Mucosa of descending colon (tissue), 3 donors: Measurements from ENCODE around the gene CENPO. TPM values are rescaled to one million over a fixed set of nuclear protein-coding genes. Genes with fewer than 3 reads are reported as not detected.
A peak's percentile ranks its signal among the peaks of the same experiment; 100 is the strongest.

Experiments used
- ATAC-seq: fragments of 200-7000 bp; cut with Tn5 transposase; one replicate; pipeline ENCODE4 v1.9.1; 2020; ENCODE audit warnings: mild to moderate bottlenecking, moderate library complexity
- DNase-seq, 3 donors: peaks; one replicate each; pipeline ENCODE4 v3.0.0-alpha.2; 2020
- H3K36me3 ChIP-seq: fragments of 200-600 bp; one replicate; pipeline ENCODE4 v1.8.0; 2021; ENCODE audit warnings: low read depth, mild to moderate bottlenecking
- H3K4me1 ChIP-seq: fragments of 200-600 bp; one replicate; pipeline ENCODE4 v1.8.0; 2021; ENCODE audit warnings: low read depth, mild to moderate bottlenecking
- H3K4me3 ChIP-seq: fragments of 200-600 bp; one replicate; pipeline ENCODE4 v1.8.0; 2021; ENCODE audit warnings: mild to moderate bottlenecking
- H3K9me3 ChIP-seq: fragments of 200-600 bp; one replicate; pipeline ENCODE4 v1.8.0; 2021; ENCODE audit warnings: mild to moderate bottlenecking
- intact Hi-C, 2 donors: fragments of 100-400 bp; cut with DNase I in 1 of 2; cut with micrococcal nuclease in 1 of 2; formaldehyde crosslinking; loops; one replicate each; pipeline versions ENCODE4 v1.11.0 to v1.11.1; 2022; cut with DNase I, micrococcal nuclease
- total RNA-seq, 3 donors: library from RNA; stranded (reverse); fragmentation: NEBNext Ultra II Directional in 2 of 3; extraction: Animal tissue kit (Norgen Biotek cat#: 25700) in 2 of 3; gene quantifications; one replicate each; pipeline versions ENCODE4 v1.2.1 to v1.2.4, GENCODE V29; 2021 to 2023
- TF ChIP-seq, protein P1 (sequence below): fragments of 200-600 bp; IDR thresholded peaks from one replicate; pipeline ENCODE4 v1.8.0; 2022; ENCODE audit warnings: antibody characterized with exemption, mild to moderate bottlenecking
- donor health status: DM: no; HTN: no; CAD: no; lungs with moderate emphysema.
- donor health status: DM: no; HTN: no; CAD: no.
- donor health status: DM: no; HTN: yes; CAD: no.

CENPO gene
- total RNA-seq, 3 donors from 2014 or later = 6.0 to 15.7 (median 13.4) TPM

GRCh38 chr2:24816884-24817283 is 23.7 kb downstream of the CENPO start:
- ATAC-seq (no peak), DNase-seq (no peak)
- intact Hi-C loops = no loop called here
- no peaks in the 10 kb centered on the region for H3K36me3 ChIP-seq
- no peak overlapping the region for H3K4me3 ChIP-seq
- H3K4me1 ChIP-seq = no peaks in the 10 kb centered on the region
- no peaks in the 10 kb centered on the region for H3K9me3 ChIP-seq
- TF ChIP-seq, protein P1, sequence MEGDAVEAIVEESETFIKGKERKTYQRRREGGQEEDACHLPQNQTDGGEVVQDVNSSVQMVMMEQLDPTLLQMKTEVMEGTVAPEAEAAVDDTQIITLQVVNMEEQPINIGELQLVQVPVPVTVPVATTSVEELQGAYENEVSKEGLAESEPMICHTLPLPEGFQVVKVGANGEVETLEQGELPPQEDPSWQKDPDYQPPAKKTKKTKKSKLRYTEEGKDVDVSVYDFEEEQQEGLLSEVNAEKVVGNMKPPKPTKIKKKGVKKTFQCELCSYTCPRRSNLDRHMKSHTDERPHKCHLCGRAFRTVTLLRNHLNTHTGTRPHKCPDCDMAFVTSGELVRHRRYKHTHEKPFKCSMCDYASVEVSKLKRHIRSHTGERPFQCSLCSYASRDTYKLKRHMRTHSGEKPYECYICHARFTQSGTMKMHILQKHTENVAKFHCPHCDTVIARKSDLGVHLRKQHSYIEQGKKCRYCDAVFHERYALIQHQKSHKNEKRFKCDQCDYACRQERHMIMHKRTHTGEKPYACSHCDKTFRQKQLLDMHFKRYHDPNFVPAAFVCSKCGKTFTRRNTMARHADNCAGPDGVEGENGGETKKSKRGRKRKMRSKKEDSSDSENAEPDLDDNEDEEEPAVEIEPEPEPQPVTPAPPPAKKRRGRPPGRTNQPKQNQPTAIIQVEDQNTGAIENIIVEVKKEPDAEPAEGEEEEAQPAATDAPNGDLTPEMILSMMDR = no peak

- Histone ChIP-seq H3K9me3 (no peaks in the 10 kb centered on the region), H3K4me1 (no peaks in the 10 kb centered on the region), H3K36me3 (no peaks in the 10 kb centered on the region), H3K4me3 (no peak overlapping the region)
- TF ChIP-seq, protein P1 = no peak
- DNase-seq (peak in 1 of 3 donors; percentile 6), ATAC-seq (no peak)
- intact Hi-C loops = no loop called here
Measured at GRCh38 chr2:24818721-24819167, 25.5 kb downstream of the CENPO start.

GRCh38 chr2:24819442-24820174 is 26.4 kb downstream of the CENPO start:
- Histone ChIP-seq H3K9me3 (no peaks in the 10 kb centered on the region), H3K4me3 (no peak overlapping the region), H3K36me3 (no peaks in the 10 kb centered on the region), H3K4me1 (no peaks in the 10 kb centered on the region)
- intact Hi-C loops = no loop called here
- no peak for ATAC-seq
- DNase-seq = peak in 1 of 3 donors; percentile 34
- TF ChIP-seq, protein P1 = no peak

GRCh38 chr2:24820175-24820513 is 26.9 kb downstream of the CENPO start:
- Histone ChIP-seq H3K4me1 (no peaks in the 10 kb centered on the region), H3K36me3 (no peaks in the 10 kb centered on the region), H3K9me3 (no peaks in the 10 kb centered on the region), H3K4me3 (no peak overlapping the region)
- TF ChIP-seq, protein P1 = no peak
- DNase-seq = no peak
- peak; percentile 11 for ATAC-seq
- intact Hi-C loops = no loop called here

GRCh38 chr2:24820598-24821432 is 27.6 kb downstream of the CENPO start:
- Histone ChIP-seq H3K4me1 (no peaks in the 10 kb centered on the region), H3K36me3 (no peaks in the 10 kb centered on the region)
- intact Hi-C loops = no loop called here

More at GRCh38 chr2:24820598-24821432, 27.6 kb downstream of the CENPO start:
- TF ChIP-seq, protein P1 = no peak
- Histone ChIP-seq H3K4me3 (no peak overlapping the region), H3K9me3 (no peaks in the 10 kb centered on the region)
- ATAC-seq (no peak), DNase-seq (no peak)
